HepG2 (cell line): ENCODE measurements around the gene ATP11A. TPM values are rescaled to one million over a fixed set of nuclear protein-coding genes. Genes with fewer than 3 reads are reported as not detected.

Source experiments
- ATAC-seq: fragments of 200-7000 bp; cut with Tn5 transposase; 3 replicates; pipeline ENCODE4 v1.9.1; 2020; ENCODE audit warnings: mild to moderate bottlenecking, moderate library complexity
- BruUV-seq: library from RNA; stranded (reverse); fragments of 400-500 nt; replicated peaks from 2 replicates; lab custom pipeline; 2021; lab: Mats Ljungman, UMichigan
- CTCF ChIA-PET: fragments of 300-600 bp; formaldehyde crosslinking; extraction: SDS; loops from one replicate; lab custom pipeline; 2021; ENCODE audit warnings: low total read pairs, inconsistent platforms, low intra/inter-chr PET ratio; lab: Yijun Ruan, JAX
- POLR2A ChIA-PET: fragments of 350-600 bp; sonication (Branson Sonifier 250); formaldehyde crosslinking; loops from one replicate; lab custom pipeline; 2020; ENCODE audit warnings: antibody characterized with exemption, inconsistent platforms; lab: Yijun Ruan, JAX
- DNase-seq: peaks from one replicate; pipeline ENCODE4 v3.0.0-alpha.2; 2015; ENCODE audit warnings: low spot score
- FAIRE-seq: peaks from 3 replicates; lab custom pipeline; 2011; peaks lifted over from hg19 to GRCh38; lab: Jason Lieb, UNC
- H2AFZ ChIP-seq: one replicate; pipeline ENCODE4 v1.6.1; 2011; ENCODE audit warnings: low read length, inconsistent platforms
- H3K27ac ChIP-seq: fragments of 300-600 bp; 3 replicates; pipeline ENCODE4 v1.8.0; 2011; ENCODE audit warnings: mixed run types, mild to moderate bottlenecking, mixed read lengths, low read length, inconsistent platforms; ENCODE audit not compliant: insufficient read depth; ENCODE audit errors: extremely low read length
- H3K27me3 ChIP-seq, 2 experiments: fragments of 200-600 bp in 1 of 2; 2 replicates in 1 of 2; 3 replicates in 1 of 2; pipeline versions ENCODE4 v1.6.0 to v1.8.0; 2011; ENCODE audit warnings: low read length in 2 of 2, mild to moderate bottlenecking in 2 of 2, moderate library complexity in 2 of 2, inconsistent platforms in 1 of 2; ENCODE audit not compliant: insufficient read depth in 2 of 2, control insufficient read depth in 1 of 2
- H3K36me3 ChIP-seq, 2 experiments: fragments of 200-600 bp in 1 of 2; replicated peaks in 1 of 2; 2 replicates in 1 of 2; 3 replicates in 1 of 2; pipeline versions ENCODE4 v1.5.1 to v1.8.0; 2011; ENCODE audit warnings: low read length in 2 of 2, inconsistent platforms in 1 of 2; ENCODE audit not compliant: insufficient read depth in 2 of 2, control insufficient read depth in 1 of 2
- H3K4me1 ChIP-seq: 2 replicates; pipeline ENCODE4 v1.5.1; 2012; ENCODE audit warnings: low read length, inconsistent platforms; ENCODE audit not compliant: insufficient read depth
- H3K4me2 ChIP-seq: 2 replicates; pipeline ENCODE4 v1.6.0; 2011; ENCODE audit warnings: low read depth, low read length, inconsistent platforms
- H3K4me3 ChIP-seq, 3 experiments: fragments of 200-600 bp in 1 of 3; sonication (generic), shearing (Covaris generic) in 1 of 3; replicated peaks in 1 of 3; 2 replicates each; pipeline ENCODE4 v1.5.1; 2011 to 2016; ENCODE audit warnings: low read length in 3 of 3, inconsistent platforms in 2 of 3, low read depth in 2 of 3, mild to moderate bottlenecking in 2 of 3, control low read depth in 1 of 3, mixed read lengths in 1 of 3; ENCODE audit not compliant: insufficient read depth in 1 of 3
- H3K79me2 ChIP-seq: one replicate; pipeline ENCODE4 v1.6.1; 2011; ENCODE audit warnings: low read length, inconsistent platforms; ENCODE audit not compliant: insufficient read depth
- H3K9ac ChIP-seq: 2 replicates; pipeline ENCODE4 v1.6.0; 2011; ENCODE audit warnings: mild to moderate bottlenecking, low read depth, low read length, inconsistent platforms; ENCODE audit not compliant: insufficient read depth
- H3K9me3 ChIP-seq: 2 replicates; pipeline ENCODE4 v1.5.1; 2012; ENCODE audit warnings: mild to moderate bottlenecking, low read length
- H4K20me1 ChIP-seq: 2 replicates; pipeline ENCODE4 v1.6.0; 2011; ENCODE audit warnings: inconsistent platforms, mild to moderate bottlenecking, low read length, moderate library complexity; ENCODE audit not compliant: insufficient read depth
- ARNT2 ChIP-seq: sonication (generic); formaldehyde crosslinking; IDR thresholded peaks from 2 replicates; pipeline ENCODE4 v1.8.0; 2022; ENCODE audit warnings: mild to moderate bottlenecking, low read depth, missing genetic modification reagents, moderate library complexity
- HNF4A ChIP-seq: sonication (generic); formaldehyde crosslinking; IDR thresholded peaks from 2 replicates; pipeline ENCODE4 v1.4.0; 2020; ENCODE audit warnings: missing genetic modification reagents
- RBM22 ChIP-seq: fragments of 200-400 bp; formaldehyde crosslinking; optimal IDR thresholded peaks from 2 replicates; pipeline ENCODE3; 2017; ENCODE audit warnings: mild to moderate bottlenecking, low read length, moderate library complexity
- SMARCE1 ChIP-seq: fragments of 450-650 bp; IDR thresholded peaks from 2 replicates; pipeline ENCODE4 v1.6.1; 2017; ENCODE audit warnings: borderline replicate concordance
- THAP9 ChIP-seq: sonication (generic); formaldehyde crosslinking; IDR thresholded peaks from 2 replicates; pipeline ENCODE4; 2020; ENCODE audit warnings: missing genetic modification reagents, mild to moderate bottlenecking, borderline replicate concordance
- TOE1 ChIP-seq: sonication (generic); formaldehyde crosslinking; IDR thresholded peaks from 2 replicates; pipeline ENCODE4 v1.4.0; 2020; ENCODE audit warnings: mild to moderate bottlenecking, missing genetic modification reagents
- TOPORS ChIP-seq: sonication (generic); formaldehyde crosslinking; IDR thresholded peaks from 2 replicates; pipeline ENCODE4 v1.8.0; 2023; ENCODE audit warnings: mild to moderate bottlenecking, missing genetic modification reagents
- WGBS: methylation state at CpG from one replicate; pipeline ENCODE4 v1.1.6; 2017; ENCODE audit warnings: low lambda C conversion rate; 5-methylcytosine and 5-hydroxymethylcytosine counted together
- in situ Hi-C: cut with HindIII; loops from 2 replicates; pipeline ENCODE4 v1.10.0; 2017; ENCODE audit warnings: low pct_unique_long_range_greater_than_20kb; ENCODE audit not compliant: extremely low pct_ligation_motif_present
- intact Hi-C: fragments of 100-400 bp; cut with micrococcal nuclease; formaldehyde crosslinking; loops from one replicate; pipeline ENCODE4 v1.10.0; 2022; ENCODE audit not compliant: unreplicated experiment
- polyA plus RNA-seq, 8 experiments: library from polyadenylated mRNA; depleted of rRNA in 3 of 8; stranded (reverse) in 7 of 8; unstranded in 1 of 8; fragments of >200 nt; fragmentation: Illumina TruSeq in 4 of 8; extraction: Trizol in 4 of 8; gene quantifications; 2 replicates each; pipeline versions ENCODE4 v1.2.1 to v1.2.3, GENCODE V29; 2011 to 2016; ENCODE audit warnings: low read depth in 4 of 8, missing spikeins in 1 of 8, mixed read lengths in 1 of 8; ENCODE audit not compliant: insufficient read depth in 1 of 8
- total RNA-seq, 5 experiments: library from RNA; depleted of rRNA; stranded (reverse); fragments of >200 nt; fragmentation: Illumina TruSeq; extraction: Trizol; gene quantifications; 2 replicates each; pipeline ENCODE4 v1.2.3, GENCODE V29; 2016; ENCODE audit warnings: low read depth in 1 of 5
- TF ChIP-seq, protein P1 (sequence below): sonication (generic); formaldehyde crosslinking; IDR thresholded peaks from 2 replicates; pipeline ENCODE4 v1.4.0; 2020; ENCODE audit warnings: missing genetic modification reagents, borderline replicate concordance

ATP11A gene
- total and polyA plus RNA-seq, 2 of the 13 experiments (the other 11 are each of a cell fraction or from before 2014, with no cell fraction given) = 18.4 to 20.1 TPM

- in situ Hi-C loops (no loop called here), intact Hi-C loops (no loop called here)
- Histone ChIP-seq H3K4me2 (no peak overlapping the region), H2AFZ (no peak overlapping the region), H3K9me3 (peaks cover 10% of the 10 kb centered on the region), H3K27me3 (no peaks in the 10 kb centered on the region), H3K36me3 (peaks cover 9 to 27% of the 10 kb centered on the region in 2 experiments; a peak in 3 of 5 replicates), H3K9ac (no peak overlapping the region), H3K79me2 (peaks cover 80% of the 10 kb centered on the region), H3K27ac (no peak overlapping the region), H4K20me1 (peaks cover 7% of the 10 kb centered on the region; the same call in 1 of the 2 replicates), H3K4me1 (peaks cover 83% of the 10 kb centered on the region), H3K4me3 (no peak overlapping the region)
- POLR2A ChIA-PET = no interaction called here
- DNase-seq = no peak
- no peak for TF ChIP-seq TOPORS (CRISPR knock-in tag)
- no peak for TF ChIP-seq SMARCE1
- TF ChIP-seq ARNT2 (CRISPR knock-in tag) = no peak
- no peak for TF ChIP-seq TOE1 (CRISPR knock-in tag)
- no peak for TF ChIP-seq THAP9 (CRISPR knock-in tag)
- TF ChIP-seq, protein P1, sequence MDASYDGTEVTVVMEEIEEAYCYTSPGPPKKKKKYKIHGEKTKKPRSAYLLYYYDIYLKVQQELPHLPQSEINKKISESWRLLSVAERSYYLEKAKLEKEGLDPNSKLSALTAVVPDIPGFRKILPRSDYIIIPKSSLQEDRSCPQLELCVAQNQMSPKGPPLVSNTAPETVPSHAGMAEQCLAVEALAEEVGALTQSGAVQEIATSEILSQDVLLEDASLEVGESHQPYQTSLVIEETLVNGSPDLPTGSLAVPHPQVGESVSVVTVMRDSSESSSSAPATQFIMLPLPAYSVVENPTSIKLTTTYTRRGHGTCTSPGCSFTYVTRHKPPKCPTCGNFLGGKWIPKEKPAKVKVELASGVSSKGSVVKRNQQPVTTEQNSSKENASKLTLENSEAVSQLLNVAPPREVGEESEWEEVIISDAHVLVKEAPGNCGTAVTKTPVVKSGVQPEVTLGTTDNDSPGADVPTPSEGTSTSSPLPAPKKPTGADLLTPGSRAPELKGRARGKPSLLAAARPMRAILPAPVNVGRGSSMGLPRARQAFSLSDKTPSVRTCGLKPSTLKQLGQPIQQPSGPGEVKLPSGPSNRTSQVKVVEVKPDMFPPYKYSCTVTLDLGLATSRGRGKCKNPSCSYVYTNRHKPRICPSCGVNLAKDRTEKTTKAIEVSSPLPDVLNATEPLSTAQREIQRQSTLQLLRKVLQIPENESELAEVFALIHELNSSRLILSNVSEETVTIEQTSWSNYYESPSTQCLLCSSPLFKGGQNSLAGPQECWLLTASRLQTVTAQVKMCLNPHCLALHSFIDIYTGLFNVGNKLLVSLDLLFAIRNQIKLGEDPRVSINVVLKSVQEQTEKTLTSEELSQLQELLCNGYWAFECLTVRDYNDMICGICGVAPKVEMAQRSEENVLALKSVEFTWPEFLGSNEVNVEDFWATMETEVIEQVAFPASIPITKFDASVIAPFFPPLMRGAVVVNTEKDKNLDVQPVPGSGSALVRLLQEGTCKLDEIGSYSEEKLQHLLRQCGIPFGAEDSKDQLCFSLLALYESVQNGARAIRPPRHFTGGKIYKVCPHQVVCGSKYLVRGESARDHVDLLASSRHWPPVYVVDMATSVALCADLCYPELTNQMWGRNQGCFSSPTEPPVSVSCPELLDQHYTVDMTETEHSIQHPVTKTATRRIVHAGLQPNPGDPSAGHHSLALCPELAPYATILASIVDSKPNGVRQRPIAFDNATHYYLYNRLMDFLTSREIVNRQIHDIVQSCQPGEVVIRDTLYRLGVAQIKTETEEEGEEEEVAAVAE (CRISPR knock-in tag) = no peak
- no peak for TF ChIP-seq HNF4A (CRISPR knock-in tag)
- TF ChIP-seq RBM22 = no peak
- ATAC-seq = no peak
- no TSS peak for BruUV-seq
- FAIRE-seq = no peak
- WGBS = 95% methylated on average over 14 of the region's 14 CpGs
- CTCF ChIA-PET = no interaction called here
Observed at GRCh38 chr13:112716841-112717520, 27.1 kb downstream of the ATP11A start.
